ENCODE data around the gene MAD1L1. TPM values are rescaled to one million over a fixed set of nuclear protein-coding genes. Genes with fewer than 3 reads are reported as not detected.

Gene MAD1L1
- total and polyA plus RNA-seq, 10 donors = 47.3 to 118 (median 68.2) TPM

DNA sequence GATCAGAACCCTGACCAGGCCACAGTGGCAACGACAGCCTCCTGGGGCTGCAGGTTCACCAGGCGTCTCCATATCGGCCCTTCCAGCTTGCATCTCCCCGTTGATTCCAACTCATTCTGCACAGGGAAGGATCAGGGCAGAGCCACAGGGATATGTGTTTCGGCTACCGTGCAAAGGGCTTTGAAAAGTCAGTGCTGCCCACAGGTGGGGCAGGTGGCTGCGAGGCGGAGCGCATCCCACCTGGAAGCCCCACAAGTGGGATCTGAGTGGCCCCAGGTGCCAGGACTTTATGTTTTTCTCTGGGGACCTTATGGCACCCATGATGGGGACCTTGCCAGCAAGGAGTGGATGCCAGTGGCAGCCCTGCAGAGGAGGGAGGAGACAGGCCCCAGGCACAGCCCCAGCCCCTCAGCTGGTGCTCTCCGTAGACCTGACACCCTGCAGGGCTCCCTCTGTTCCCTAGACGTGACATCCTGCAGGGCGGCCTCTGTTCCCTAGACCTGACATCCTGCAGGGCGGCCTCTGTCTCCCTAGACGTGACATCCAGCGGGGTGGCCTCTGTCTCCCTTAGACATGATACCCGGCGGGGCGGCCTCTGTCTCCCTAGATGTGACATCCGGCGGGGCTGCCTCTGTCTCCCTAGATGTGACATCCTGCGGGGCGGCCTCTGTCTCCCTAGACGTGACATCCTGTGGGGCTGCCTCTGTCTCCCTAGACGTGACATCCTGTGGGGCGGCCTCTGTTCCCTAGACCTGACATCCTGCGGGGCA lies 373.3 kb downstream of the MAD1L1 start:
- Histone ChIP-seq H3K9me3 (no peaks in the 10 kb centered on the region), H3K27ac (no peak overlapping the region), H3K27me3 (replicated peaks in 1 of 7) (no peaks in the 10 kb centered on the region), H3K4me3 (no peak overlapping the region), H3K4me1 (peaks cover 0 to 27% (median 3%) of the 10 kb centered on the region in 6 donors), H3K36me3 (peaks cover 0 to 46% (median 0%) of the 10 kb centered on the region in 6 donors)
- TF ChIP-seq, protein P1, sequence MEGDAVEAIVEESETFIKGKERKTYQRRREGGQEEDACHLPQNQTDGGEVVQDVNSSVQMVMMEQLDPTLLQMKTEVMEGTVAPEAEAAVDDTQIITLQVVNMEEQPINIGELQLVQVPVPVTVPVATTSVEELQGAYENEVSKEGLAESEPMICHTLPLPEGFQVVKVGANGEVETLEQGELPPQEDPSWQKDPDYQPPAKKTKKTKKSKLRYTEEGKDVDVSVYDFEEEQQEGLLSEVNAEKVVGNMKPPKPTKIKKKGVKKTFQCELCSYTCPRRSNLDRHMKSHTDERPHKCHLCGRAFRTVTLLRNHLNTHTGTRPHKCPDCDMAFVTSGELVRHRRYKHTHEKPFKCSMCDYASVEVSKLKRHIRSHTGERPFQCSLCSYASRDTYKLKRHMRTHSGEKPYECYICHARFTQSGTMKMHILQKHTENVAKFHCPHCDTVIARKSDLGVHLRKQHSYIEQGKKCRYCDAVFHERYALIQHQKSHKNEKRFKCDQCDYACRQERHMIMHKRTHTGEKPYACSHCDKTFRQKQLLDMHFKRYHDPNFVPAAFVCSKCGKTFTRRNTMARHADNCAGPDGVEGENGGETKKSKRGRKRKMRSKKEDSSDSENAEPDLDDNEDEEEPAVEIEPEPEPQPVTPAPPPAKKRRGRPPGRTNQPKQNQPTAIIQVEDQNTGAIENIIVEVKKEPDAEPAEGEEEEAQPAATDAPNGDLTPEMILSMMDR (IDR thresholded peaks at IDR 0.05 in 8 of 11, conservative IDR thresholded peaks at IDR 0.05 in 3 of 11) = no peak
- WGBS, 5 donors = 91 to 93% (median 92%) methylated on average over 12 to 26 of the region's 26 CpGs
- peak; percentile 64 for DNase-seq
- intact Hi-C loops (cut with DNase I; ENCODE audit: low total_unique reads) = no loop called here

DNA sequence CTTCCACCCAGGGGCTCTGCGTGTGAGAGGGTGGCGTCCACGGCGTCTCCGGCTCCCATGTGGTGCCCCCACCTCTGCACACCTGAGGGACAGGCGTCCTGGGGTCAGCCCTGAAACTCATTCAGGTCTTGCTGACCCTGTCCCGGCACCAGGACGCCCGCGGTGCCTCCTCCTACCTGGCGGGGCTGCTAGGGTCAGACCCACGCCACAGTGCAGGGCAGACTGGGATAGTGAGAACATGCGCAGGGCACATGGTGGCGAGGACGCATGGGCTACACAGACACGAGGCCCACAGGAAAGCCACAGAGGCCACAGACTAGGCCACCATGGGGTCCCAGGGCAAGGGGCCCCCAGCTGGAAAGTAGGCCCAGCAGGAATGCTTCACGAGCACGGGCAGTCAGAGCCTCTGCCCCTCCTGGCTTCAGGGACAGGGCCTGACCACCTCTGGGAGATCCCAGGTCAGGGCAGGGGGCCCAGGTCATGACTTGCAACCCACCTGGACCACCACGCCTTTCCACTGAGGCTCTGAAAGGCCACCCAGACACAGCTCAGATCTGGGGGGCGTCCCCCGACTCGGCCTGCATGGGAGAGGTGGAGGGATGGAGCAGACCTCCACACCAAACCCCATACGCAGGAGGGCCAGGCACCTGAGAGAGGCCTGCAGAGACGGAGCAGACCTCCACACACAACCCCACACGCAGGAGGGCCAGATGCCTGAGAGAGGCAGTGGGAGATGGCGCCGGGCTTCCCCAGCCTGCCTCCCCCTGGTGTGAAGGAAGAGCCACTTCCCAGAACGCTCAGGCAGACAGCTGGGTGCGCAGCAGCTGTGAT lies 374.1 kb downstream of the MAD1L1 start:
- Histone ChIP-seq H3K4me1 (peaks cover 0 to 35% (median 6%) of the 10 kb centered on the region in 6 donors), H3K36me3 (peaks cover 0 to 46% (median 0%) of the 10 kb centered on the region in 6 donors), H3K9me3 (no peaks in the 10 kb centered on the region), H3K4me3 (no peak overlapping the region), H3K27ac (no peak overlapping the region), H3K27me3 (replicated peaks in 1 of 7) (no peaks in the 10 kb centered on the region)
- WGBS, 5 donors = 92 to 97% (median 95%) methylated on average over 16 to 29 of the region's 29 CpGs
- no peak for TF ChIP-seq POLR2AphosphoS5 (IDR thresholded peaks at IDR 0.05)
- no peak for TF ChIP-seq POLR2A (IDR thresholded peaks at IDR 0.05)
- TF ChIP-seq, protein P1 (IDR thresholded peaks at IDR 0.05 in 8 of 11, conservative IDR thresholded peaks at IDR 0.05 in 3 of 11) = no peak
- intact Hi-C loops (cut with DNase I; ENCODE audit: low total_unique reads) = no loop called here
- DNase-seq = peak; percentile 73

DNA sequence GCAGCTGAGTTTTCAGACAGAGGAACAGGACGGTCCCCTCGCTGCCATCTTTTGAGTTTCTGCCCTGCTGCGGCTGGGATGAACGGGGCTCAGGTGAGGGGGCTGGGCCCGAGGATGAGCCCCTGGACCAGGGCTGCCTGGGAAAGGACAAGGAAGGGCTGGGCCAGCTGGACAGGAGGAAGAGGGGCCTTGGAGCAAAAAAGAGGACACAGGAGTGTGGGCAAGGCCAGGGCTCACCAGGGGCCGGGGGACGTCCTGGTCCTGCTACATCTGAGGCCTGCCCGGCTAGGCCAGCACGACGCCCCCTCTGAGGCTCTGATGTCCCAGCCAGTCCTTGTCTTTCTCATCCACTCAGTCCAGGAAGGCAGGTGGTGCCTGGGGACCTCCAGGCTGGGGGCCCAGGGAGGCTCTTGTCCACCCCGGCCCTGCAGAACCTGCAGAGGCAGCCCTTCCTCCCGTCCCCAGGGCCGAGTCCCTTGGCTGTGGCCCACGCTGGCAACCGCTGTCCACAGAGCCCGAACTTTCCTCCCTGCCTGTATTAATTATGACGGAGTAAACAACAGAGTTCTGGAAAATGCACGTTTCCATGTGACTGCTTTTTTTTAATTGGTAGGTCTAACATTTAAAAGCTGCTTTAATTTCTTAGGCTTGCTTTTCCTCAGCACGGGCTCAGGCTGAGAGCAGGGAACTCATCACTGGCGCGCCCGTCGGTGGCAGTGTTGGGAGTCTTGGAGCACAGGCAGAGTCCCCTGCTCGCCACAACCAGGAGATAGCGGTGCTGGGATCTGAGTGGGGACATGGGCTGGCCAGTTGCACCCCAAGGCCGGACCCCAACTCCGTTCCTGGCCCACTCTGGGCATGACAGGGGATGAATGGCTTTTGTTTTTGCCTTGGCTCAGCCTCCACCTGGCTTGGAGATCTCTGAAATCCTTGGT lies 375.0 kb downstream of the MAD1L1 start:
- H3K27ac ChIP-seq = no peak overlapping the region
- 93 to 97% (median 94%) methylated on average over 22 to 27 of the region's 27 CpGs for WGBS, 5 donors
- peak; percentile 66 for DNase-seq
- intact Hi-C loops (cut with DNase I; ENCODE audit: low total_unique reads) = no loop called here
- TF ChIP-seq POLR2A (IDR thresholded peaks at IDR 0.05) (no peak), POLR2AphosphoS5 (IDR thresholded peaks at IDR 0.05) (no peak)
- TF ChIP-seq, protein P1 (IDR thresholded peaks at IDR 0.05 in 8 of 11, conservative IDR thresholded peaks at IDR 0.05 in 3 of 11) = no peak
- H3K4me1 ChIP-seq = peaks cover 0 to 38% (median 8%) of the 10 kb centered on the region in 6 donors
- H3K9me3 ChIP-seq = no peaks in the 10 kb centered on the region
- no peak overlapping the region for H3K4me3 ChIP-seq
- peaks cover 0 to 40% (median 0%) of the 10 kb centered on the region in 6 donors for H3K36me3 ChIP-seq
- H3K27me3 ChIP-seq (replicated peaks in 1 of 7) = no peaks in the 10 kb centered on the region
